SK-N-SH (cell line): Measurements from ENCODE around the gene LCOR. TPM values are rescaled to one million over a fixed set of nuclear protein-coding genes. Genes with fewer than 3 reads are reported as not detected.

ENCODE experiments used
- CTCF ChIA-PET: fragments of 300-600, 350-600 bp; formaldehyde crosslinking; extraction: SDS; loops from one replicate; lab custom pipeline; 2021; lab: Yijun Ruan, JAX
- POLR2A ChIA-PET: fragments of 350-600 bp; sonication (Branson Sonifier 250); formaldehyde crosslinking; extraction: SDS; loops from one replicate; lab custom pipeline; 2020; ENCODE audit warnings: antibody characterized with exemption, inconsistent platforms; lab: Yijun Ruan, JAX
- DNase-seq: peaks from one replicate; pipeline ENCODE4 v3.0.0; 2012
- H2AFZ ChIP-seq: fragments of 200-600 bp; sonication (generic); 2 replicates; pipeline ENCODE4 v1.8.1; 2016; ENCODE audit warnings: antibody characterized with exemption, mild to moderate bottlenecking, low read depth
- H3F3A ChIP-seq: fragments of 200-600 bp; sonication (generic); replicated peaks from 2 replicates; pipeline ENCODE3; 2016; ENCODE audit warnings: antibody characterized with exemption, mild to moderate bottlenecking; ENCODE audit not compliant: insufficient read depth
- H3K27ac ChIP-seq, 2 experiments: fragments of 200-500 bp in 1 of 2; fragments of 200-600 bp in 1 of 2; sonication (Bioruptor generic) in 1 of 2; sonication (generic), shearing (Covaris generic) in 1 of 2; 2 replicates each; pipeline versions ENCODE4 v1.5.1 to v1.6.1; 2014 to 2016; ENCODE audit warnings: low read depth in 2 of 2, inconsistent platforms in 1 of 2, low read length in 1 of 2, mild to moderate bottlenecking in 1 of 2, mixed read lengths in 1 of 2
- H3K27me3 ChIP-seq: fragments of 200-600 bp; sonication (generic), shearing (Covaris generic); 2 replicates; pipeline ENCODE4 v1.6.1; 2016; ENCODE audit warnings: mixed run types; ENCODE audit not compliant: insufficient read depth
- H3K36me3 ChIP-seq, 2 experiments: fragments of 200-500 bp in 1 of 2; fragments of 200-600 bp in 1 of 2; sonication (Bioruptor generic) in 1 of 2; sonication (generic) in 1 of 2; replicated peaks in 1 of 2; 2 replicates each; pipeline versions ENCODE3 to v1.5.1; 2014 to 2016; ENCODE audit warnings: low read length in 1 of 2, mild to moderate bottlenecking in 1 of 2; ENCODE audit not compliant: insufficient read depth in 2 of 2, control insufficient read depth in 1 of 2
- H3K4me1 ChIP-seq, 2 experiments: fragments of 200-500 bp in 1 of 2; fragments of 200-600 bp in 1 of 2; sonication (Bioruptor generic) in 1 of 2; sonication (generic), shearing (Covaris generic) in 1 of 2; 2 replicates each; pipeline versions ENCODE4 v1.5.1 to v1.6.1; 2014 to 2016; ENCODE audit warnings: low read depth in 1 of 2, low read length in 1 of 2, mixed run types in 1 of 2; ENCODE audit not compliant: insufficient read depth in 2 of 2, control insufficient read depth in 1 of 2
- H3K4me2 ChIP-seq: fragments of 200-600 bp; sonication (generic), shearing (Covaris generic); 2 replicates; pipeline ENCODE4 v1.6.1; 2017; ENCODE audit warnings: mixed run types
- H3K4me3 ChIP-seq, 2 experiments: fragments of 200-500 bp in 1 of 2; fragments of 200-600 bp in 1 of 2; sonication (Bioruptor generic) in 1 of 2; sonication (generic), shearing (Covaris generic) in 1 of 2; 2 replicates each; pipeline versions ENCODE4 v1.5.1 to v1.8.1; 2014 to 2016; ENCODE audit warnings: low read depth in 2 of 2, inconsistent platforms in 1 of 2, low read length in 1 of 2, mild to moderate bottlenecking in 1 of 2, mixed read lengths in 1 of 2, moderate library complexity in 1 of 2
- H3K79me2 ChIP-seq: fragments of 200-600 bp; sonication (generic); 2 replicates; pipeline ENCODE4 v1.8.1; 2017; ENCODE audit warnings: mild to moderate bottlenecking; ENCODE audit not compliant: insufficient read depth
- H3K9ac ChIP-seq: fragments of 200-600 bp; sonication (generic); 2 replicates; pipeline ENCODE4 v1.6.1; 2017; ENCODE audit warnings: mixed run types
- H3K9me2 ChIP-seq: fragments of 200-600 bp; sonication (generic); 2 replicates; pipeline ENCODE4 v1.6.1; 2017; ENCODE audit warnings: mixed run types
- H3K9me3 ChIP-seq: fragments of 200-600 bp; sonication (generic); 2 replicates; pipeline ENCODE4 v1.6.1; 2017; ENCODE audit warnings: mixed run types, mild to moderate bottlenecking, moderate library complexity
- H4K20me1 ChIP-seq: fragments of 200-600 bp; sonication (generic); 2 replicates; pipeline ENCODE4 v1.6.1; 2017; ENCODE audit warnings: mild to moderate bottlenecking, mixed run types; ENCODE audit not compliant: insufficient read depth
- CHD2 ChIP-seq: fragments of 150-350 bp; IDR thresholded peaks from 2 replicates; pipeline ENCODE4 v1.6.1; 2018; ENCODE audit warnings: low read length; ENCODE audit not compliant: partially characterized antibody
- CTCF ChIP-seq: fragments of 200-600 bp; sonication (generic); IDR thresholded peaks from 2 replicates; pipeline ENCODE4 v1.6.1; 2017; ENCODE audit warnings: antibody characterized with exemption, mild to moderate bottlenecking, moderate library complexity
- ELF1 ChIP-seq: IDR thresholded peaks from 2 replicates; pipeline ENCODE4 v1.4.0; 2012
- EZH2phosphoT487 ChIP-seq: fragments of 200-600 bp; sonication (generic); IDR thresholded peaks from 2 replicates; pipeline ENCODE4 v1.6.1; 2017; ENCODE audit warnings: low read depth, mixed run types, mild to moderate bottlenecking, antibody characterized with exemption, moderate library complexity, borderline replicate concordance
- FOXM1 ChIP-seq: IDR thresholded peaks from 2 replicates; pipeline ENCODE4 v1.4.0; 2012; ENCODE audit warnings: low read depth, mild to moderate bottlenecking
- GABPA ChIP-seq: IDR thresholded peaks from 2 replicates; pipeline ENCODE4 v1.4.0; 2012; ENCODE audit warnings: low read depth, mild to moderate bottlenecking
- GATA2 ChIP-seq: sonication (generic); formaldehyde crosslinking; IDR thresholded peaks from 2 replicates; pipeline ENCODE4 v1.5.0; 2020; ENCODE audit warnings: mild to moderate bottlenecking, missing genetic modification reagents
- JUND ChIP-seq: IDR thresholded peaks from 2 replicates; pipeline ENCODE4 v1.4.0; 2012
- MEF2A ChIP-seq: IDR thresholded peaks from 2 replicates; pipeline ENCODE4 v1.4.0; 2012; ENCODE audit warnings: low read depth, borderline replicate concordance
- MXI1 ChIP-seq: IDR thresholded peaks from 2 replicates; pipeline ENCODE4 v1.6.1; 2012; ENCODE audit warnings: mild to moderate bottlenecking, low read depth, low read length, improper control_type of control experiment
- NFIC ChIP-seq: IDR thresholded peaks from 2 replicates; pipeline ENCODE4 v1.4.0; 2012; ENCODE audit warnings: borderline replicate concordance
- NRF1 ChIP-seq: IDR thresholded peaks from 2 replicates; pipeline ENCODE4 v1.6.1; 2012; ENCODE audit warnings: low read depth, mild to moderate bottlenecking, low read length
- RFX5 ChIP-seq: IDR thresholded peaks from 2 replicates; pipeline ENCODE4 v1.6.1; 2012; ENCODE audit warnings: mild to moderate bottlenecking, improper control_type of control experiment, low read length
- RXRA ChIP-seq: IDR thresholded peaks from 2 replicates; pipeline ENCODE4 v1.4.0; 2012; ENCODE audit warnings: low read depth, mild to moderate bottlenecking, borderline replicate concordance
- SIN3A ChIP-seq: IDR thresholded peaks from 2 replicates; pipeline ENCODE4 v1.6.1; 2012; ENCODE audit warnings: low read depth, mild to moderate bottlenecking, low read length, moderate library complexity, borderline replicate concordance
- TEAD4 ChIP-seq: IDR thresholded peaks from 2 replicates; pipeline ENCODE4 v1.4.0; 2012; ENCODE audit warnings: mild to moderate bottlenecking, borderline replicate concordance; ENCODE audit not compliant: insufficient read depth
- USF2 ChIP-seq: fragments of 150-350 bp; IDR thresholded peaks from 2 replicates; pipeline ENCODE4 v1.6.1; 2017; ENCODE audit warnings: antibody characterized with exemption, low read length, low read depth, borderline replicate concordance
- WGBS: methylation state at CpG from one replicate; pipeline ENCODE4 v1.1.6; 2017; ENCODE audit warnings: low lambda C conversion rate; 5-methylcytosine and 5-hydroxymethylcytosine counted together
- polyA plus RNA-seq, 3 experiments: library from polyadenylated mRNA; depleted of rRNA; stranded (reverse); fragments of >200 nt; gene quantifications; 2 replicates each; pipeline ENCODE4 v1.2.3, GENCODE V29; 2012
- TF ChIP-seq, protein P1 (sequence below): IDR thresholded peaks from 2 replicates; pipeline ENCODE4 v1.6.1; 2012; ENCODE audit warnings: mild to moderate bottlenecking, low read depth, low read length, moderate library complexity
- TF ChIP-seq, protein P2 (sequence below): IDR thresholded peaks from 2 replicates; pipeline ENCODE4 v1.4.0; 2012; ENCODE audit warnings: low read depth, borderline replicate concordance
- TF ChIP-seq, protein P3 (sequence below): fragments of 150-350 bp; IDR thresholded peaks from 2 replicates; pipeline ENCODE4 v1.6.1; 2016; ENCODE audit warnings: mild to moderate bottlenecking, low read depth, low read length
- TF ChIP-seq, protein P4 (sequence below): IDR thresholded peaks from 2 replicates; pipeline ENCODE4 v1.4.0; 2012; ENCODE audit warnings: low read depth, borderline replicate concordance

Gene LCOR
- polyA plus RNA-seq, 1 of the 3 experiments (the other 2 are of a cell fraction) = 1.9 TPM

GRCh38 chr10:97029271-97029670 lies 197.2 kb downstream of the LCOR start (continued):
- TF ChIP-seq, protein P1, sequence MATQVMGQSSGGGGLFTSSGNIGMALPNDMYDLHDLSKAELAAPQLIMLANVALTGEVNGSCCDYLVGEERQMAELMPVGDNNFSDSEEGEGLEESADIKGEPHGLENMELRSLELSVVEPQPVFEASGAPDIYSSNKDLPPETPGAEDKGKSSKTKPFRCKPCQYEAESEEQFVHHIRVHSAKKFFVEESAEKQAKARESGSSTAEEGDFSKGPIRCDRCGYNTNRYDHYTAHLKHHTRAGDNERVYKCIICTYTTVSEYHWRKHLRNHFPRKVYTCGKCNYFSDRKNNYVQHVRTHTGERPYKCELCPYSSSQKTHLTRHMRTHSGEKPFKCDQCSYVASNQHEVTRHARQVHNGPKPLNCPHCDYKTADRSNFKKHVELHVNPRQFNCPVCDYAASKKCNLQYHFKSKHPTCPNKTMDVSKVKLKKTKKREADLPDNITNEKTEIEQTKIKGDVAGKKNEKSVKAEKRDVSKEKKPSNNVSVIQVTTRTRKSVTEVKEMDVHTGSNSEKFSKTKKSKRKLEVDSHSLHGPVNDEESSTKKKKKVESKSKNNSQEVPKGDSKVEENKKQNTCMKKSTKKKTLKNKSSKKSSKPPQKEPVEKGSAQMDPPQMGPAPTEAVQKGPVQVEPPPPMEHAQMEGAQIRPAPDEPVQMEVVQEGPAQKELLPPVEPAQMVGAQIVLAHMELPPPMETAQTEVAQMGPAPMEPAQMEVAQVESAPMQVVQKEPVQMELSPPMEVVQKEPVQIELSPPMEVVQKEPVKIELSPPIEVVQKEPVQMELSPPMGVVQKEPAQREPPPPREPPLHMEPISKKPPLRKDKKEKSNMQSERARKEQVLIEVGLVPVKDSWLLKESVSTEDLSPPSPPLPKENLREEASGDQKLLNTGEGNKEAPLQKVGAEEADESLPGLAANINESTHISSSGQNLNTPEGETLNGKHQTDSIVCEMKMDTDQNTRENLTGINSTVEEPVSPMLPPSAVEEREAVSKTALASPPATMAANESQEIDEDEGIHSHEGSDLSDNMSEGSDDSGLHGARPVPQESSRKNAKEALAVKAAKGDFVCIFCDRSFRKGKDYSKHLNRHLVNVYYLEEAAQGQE = no peak
- TF ChIP-seq ELF1 (no peak), USF2 (no peak), CHD2 (no peak)
- TF ChIP-seq, protein P2, sequence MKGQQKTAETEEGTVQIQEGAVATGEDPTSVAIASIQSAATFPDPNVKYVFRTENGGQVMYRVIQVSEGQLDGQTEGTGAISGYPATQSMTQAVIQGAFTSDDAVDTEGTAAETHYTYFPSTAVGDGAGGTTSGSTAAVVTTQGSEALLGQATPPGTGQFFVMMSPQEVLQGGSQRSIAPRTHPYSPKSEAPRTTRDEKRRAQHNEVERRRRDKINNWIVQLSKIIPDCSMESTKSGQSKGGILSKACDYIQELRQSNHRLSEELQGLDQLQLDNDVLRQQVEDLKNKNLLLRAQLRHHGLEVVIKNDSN = no peak

- H3K27me3 ChIP-seq = no peaks in the 10 kb centered on the region
- peaks cover under 1% of the 10 kb centered on the region for H3F3A ChIP-seq
- H3K79me2 ChIP-seq = no peaks in the 10 kb centered on the region
- H3K4me2 ChIP-seq = no peak overlapping the region
- H3K4me1 ChIP-seq = no peaks in the 10 kb centered on the region
- no peak overlapping the region for H3K27ac ChIP-seq
- H4K20me1 ChIP-seq = no peaks in the 10 kb centered on the region
- ChIA-PET POLR2A (no interaction called here), CTCF (interaction anchor here (1.0 to 12.0 kb wide), 3 partner anchors 10 to 178 kb away, joined by 3 to 184 read pairs (median 4); no protein-coding TSS in a partner anchor)
- H2AFZ ChIP-seq = no peak overlapping the region
- WGBS = 0% methylated on average over 2 of the region's 6 CpGs
- no peaks in the 10 kb centered on the region for H3K36me3 ChIP-seq
- no peaks in the 10 kb centered on the region for H3K9me3 ChIP-seq
- no peak for DNase-seq
- no peaks in the 10 kb centered on the region for H3K9me2 ChIP-seq
- no peak overlapping the region for H3K9ac ChIP-seq
- no peak overlapping the region for H3K4me3 ChIP-seq
- TF ChIP-seq JUND (no peak), EZH2phosphoT487 (no peak), TEAD4 (no peak), CTCF (no peak), FOXM1 (no peak), MEF2A (no peak), SIN3A (no peak), GATA2 (CRISPR knock-in tag) (no peak), ELF1 (no peak), RFX5 (no peak), RXRA (no peak), GABPA (no peak), NFIC (no peak), MXI1 (no peak), NRF1 (no peak)
- TF ChIP-seq, protein P3, sequence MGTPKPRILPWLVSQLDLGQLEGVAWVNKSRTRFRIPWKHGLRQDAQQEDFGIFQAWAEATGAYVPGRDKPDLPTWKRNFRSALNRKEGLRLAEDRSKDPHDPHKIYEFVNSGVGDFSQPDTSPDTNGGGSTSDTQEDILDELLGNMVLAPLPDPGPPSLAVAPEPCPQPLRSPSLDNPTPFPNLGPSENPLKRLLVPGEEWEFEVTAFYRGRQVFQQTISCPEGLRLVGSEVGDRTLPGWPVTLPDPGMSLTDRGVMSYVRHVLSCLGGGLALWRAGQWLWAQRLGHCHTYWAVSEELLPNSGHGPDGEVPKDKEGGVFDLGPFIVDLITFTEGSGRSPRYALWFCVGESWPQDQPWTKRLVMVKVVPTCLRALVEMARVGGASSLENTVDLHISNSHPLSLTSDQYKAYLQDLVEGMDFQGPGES = no peak
- TF ChIP-seq, protein P4, sequence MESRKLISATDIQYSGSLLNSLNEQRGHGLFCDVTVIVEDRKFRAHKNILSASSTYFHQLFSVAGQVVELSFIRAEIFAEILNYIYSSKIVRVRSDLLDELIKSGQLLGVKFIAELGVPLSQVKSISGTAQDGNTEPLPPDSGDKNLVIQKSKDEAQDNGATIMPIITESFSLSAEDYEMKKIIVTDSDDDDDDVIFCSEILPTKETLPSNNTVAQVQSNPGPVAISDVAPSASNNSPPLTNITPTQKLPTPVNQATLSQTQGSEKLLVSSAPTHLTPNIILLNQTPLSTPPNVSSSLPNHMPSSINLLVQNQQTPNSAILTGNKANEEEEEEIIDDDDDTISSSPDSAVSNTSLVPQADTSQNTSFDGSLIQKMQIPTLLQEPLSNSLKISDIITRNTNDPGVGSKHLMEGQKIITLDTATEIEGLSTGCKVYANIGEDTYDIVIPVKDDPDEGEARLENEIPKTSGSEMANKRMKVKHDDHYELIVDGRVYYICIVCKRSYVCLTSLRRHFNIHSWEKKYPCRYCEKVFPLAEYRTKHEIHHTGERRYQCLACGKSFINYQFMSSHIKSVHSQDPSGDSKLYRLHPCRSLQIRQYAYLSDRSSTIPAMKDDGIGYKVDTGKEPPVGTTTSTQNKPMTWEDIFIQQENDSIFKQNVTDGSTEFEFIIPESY = no peak
Measured at GRCh38 chr10:97030894-97031293, 198.8 kb downstream of the LCOR start.
